ENCODE data around the gene PDIA5.
A peak's percentile ranks its signal among the peaks of the same experiment; 100 is the strongest.

The PDIA5 gene

DNA sequence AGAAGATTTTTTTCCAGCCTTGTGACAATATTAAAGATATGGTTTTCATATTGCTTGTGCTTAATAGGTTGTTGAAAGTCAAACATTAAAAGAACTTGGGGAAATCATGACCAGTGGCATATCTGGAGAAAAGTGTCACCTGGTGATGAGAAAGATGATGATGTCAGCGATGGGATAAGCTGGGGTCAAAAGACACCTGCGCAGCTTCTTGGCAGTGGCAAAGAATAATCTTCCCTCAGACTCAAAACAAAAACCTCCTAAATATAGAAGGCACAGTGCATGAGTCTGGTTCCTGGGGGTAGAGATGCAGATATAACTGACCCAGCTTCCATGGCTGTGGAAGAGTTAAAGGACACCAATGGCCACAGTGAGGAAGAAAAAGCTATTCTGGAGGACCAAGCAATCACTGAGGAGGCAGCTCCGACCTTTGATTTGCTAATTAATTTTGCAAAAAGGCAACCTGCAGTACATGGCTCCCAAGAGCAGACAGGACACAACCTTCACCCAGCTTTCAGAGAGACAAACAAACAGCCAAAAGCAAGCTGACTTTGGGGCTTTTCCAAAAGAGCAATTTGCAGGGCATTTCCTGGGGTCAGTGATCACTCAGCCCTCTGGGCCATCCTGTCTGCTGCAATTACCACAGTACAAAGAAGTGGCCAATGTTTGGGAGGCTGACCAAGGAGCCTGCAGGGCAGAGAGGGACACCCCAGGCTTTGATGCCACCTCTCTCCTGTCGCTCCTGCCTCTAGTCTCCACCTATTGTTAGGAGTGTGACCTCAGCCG lies 21.7 kb upstream of the PDIA5 start:
- no peak for DNase-seq

DNA sequence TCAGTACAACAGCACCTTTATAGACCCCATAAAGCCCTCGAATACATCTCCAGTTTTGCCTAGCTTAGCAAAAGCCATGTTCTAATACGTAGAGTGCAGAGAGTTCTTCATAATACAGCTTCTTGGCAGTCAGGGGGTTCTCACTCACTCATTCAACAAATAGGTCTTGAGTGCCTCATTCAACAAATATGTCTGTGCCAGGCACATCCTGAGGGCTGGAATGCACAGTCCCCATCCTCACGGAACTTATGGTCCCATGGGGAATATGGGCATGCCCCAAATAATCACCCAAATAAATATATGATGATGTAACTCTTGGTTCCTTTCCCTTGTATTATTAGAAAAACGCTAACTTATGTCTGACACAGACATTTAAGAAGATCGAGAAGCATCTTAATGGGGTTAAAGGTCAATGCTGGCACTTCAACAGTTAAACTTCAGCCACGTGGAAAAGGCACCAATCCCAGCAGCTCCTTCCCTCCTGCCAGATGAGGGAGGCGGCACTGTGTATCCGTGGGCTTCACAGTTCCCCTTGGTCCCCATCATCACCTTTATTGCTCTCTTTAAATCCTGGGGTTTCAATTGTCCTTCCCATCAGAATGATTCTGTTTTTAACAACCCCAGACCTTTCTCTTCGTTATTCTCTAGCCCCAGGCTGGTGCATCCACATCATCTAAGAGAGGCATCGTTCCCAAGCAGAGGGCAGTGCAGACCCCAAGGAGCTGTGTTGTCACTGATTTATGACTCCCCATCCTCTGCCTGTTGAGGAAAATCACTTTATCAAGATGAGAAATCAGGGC lies 20.4 kb upstream of the PDIA5 start:
- no peak for DNase-seq

DNA sequence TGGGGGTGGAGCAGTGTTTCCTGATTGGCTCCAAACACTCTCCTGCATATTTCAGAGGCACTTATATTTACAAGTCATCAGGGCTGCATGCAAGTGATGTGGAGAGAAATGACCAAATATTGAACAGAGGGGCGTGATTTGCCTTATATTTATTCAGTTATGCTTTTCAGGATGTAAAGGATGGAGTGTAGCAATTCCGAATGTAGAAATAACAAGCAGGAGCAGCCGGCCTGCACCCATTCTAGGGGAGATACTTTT lies 19.8 kb upstream of the PDIA5 start:
- DNase-seq, result no peak

DNA sequence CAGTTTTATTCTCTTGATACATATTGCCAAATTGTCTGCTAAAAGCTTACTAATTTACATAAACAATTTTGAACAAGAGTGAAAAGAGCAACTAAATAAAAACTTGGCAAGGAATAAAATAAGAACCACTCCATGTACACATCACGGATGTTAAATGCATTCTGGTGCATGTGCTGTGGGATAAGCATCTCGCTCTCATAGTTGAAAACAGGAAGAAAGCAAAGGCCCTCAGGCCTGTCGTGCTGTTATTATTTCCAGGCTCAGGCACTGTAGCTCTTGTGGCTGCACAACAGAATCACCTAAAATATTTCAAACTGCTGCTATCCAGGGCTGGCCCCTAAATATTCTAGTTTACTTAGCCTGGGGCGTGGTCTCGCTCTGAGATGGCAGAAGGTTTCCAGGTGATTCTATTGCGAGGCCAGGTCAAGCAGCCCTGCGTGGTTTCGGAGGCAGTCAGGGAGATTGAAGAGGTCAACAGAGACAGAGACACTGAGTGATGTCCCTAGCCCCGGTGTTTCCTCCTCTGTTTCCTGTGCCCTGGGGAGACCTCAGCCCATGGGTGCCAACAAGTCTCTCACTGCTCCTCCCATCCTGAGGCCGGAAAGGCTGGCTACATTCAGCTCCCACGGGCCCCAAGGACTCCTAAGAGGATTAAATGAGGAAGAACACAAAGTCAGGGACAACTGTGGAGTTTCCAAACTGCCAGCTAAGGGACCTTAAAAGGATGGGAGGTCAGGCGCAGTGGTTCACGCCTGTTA lies 18.2 kb upstream of the PDIA5 start:
- no peak for DNase-seq

DNA sequence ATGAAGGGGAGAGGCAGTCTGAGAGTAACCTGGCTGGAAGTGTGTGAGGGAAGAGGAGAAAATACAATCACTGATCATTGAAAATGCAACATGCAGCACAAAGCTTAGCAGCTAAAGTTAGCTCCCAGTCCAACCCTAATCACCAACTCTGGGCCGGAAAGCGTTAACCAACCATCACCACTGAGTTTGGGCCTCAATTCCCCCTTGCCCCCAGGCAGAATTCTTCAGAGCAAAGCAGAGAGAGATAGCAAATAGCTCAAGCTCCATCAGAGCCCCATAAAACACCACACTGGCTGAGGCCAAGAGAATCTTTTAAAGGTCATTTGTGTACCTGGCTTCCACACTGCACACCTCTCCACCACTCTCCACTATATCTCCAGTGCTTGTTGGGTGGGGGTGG lies 16.2 kb upstream of the PDIA5 start:
- DNase-seq, result no peak

DNA sequence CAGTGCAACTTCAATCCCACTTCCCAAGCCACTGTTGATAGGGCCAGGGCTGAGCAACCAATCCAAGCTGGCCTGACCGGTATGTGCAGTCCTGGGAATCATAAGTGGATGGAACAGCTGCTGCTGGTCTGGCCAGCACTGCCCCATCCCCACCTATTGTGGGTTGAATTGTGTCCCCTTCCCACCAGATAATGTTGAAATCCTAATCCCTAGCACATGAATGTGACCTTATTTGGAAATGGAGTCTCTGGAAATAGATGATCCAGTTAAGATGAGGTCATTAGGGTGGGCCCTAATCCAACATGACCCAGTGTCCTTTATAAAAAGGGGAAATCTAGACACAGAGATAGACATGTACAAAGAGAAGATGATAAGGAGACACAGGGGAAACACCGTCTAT lies 13.7 kb upstream of the PDIA5 start:
- peak; percentile 56 for DNase-seq

DNA sequence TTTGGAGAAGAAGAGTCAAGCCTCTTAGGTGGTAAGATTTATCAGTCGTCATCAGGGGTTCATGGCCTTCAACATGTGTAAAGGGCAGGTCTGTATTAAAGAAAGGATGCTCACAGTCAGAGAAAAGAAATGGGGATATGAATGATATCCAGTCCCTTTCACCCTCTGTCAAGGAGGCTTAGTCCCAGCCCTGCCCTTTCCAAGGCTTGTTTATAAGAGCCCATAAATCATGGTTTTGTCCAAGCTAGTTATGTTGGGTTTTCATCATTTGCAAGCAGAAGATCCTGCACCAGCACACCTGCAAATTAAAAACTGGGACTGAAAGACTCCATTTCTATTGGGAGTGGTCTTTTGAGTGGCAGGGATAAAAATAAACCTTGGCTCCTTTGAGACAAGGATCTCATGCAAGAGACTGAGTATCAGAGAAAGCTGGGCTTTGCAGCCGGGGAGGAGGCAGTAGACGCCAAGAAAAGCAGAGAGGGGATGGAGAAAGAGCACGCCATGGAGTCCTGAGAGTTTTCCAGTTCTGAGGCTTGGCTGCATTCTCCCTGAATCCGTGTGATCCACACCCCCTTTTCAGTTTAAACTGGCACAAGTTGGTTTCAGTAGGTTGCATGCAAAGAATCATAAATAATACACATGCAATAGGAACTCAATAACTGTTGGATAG lies 12.6 kb upstream of the PDIA5 start:
- no peak for DNase-seq

DNA sequence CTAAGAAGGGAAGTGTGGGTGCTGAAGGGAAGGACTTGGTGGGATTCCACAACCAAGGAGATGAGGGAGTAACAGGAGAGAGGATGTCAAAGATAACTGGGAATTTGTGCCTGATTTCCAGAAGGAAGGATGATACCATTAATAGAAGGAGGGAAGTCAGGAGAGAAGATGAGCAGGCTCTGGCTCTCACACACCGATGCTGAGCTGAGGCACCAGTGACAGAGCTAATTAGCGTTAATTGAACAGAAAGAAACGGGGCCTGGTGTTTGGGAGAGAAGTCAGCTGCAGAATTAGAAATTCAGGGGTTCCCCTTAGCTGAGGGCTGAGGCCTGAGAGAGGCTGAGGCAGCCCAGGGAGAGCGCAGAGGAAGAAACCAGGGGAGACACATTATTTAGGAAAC lies 11.9 kb upstream of the PDIA5 start:
- DNase-seq, result no peak

DNA sequence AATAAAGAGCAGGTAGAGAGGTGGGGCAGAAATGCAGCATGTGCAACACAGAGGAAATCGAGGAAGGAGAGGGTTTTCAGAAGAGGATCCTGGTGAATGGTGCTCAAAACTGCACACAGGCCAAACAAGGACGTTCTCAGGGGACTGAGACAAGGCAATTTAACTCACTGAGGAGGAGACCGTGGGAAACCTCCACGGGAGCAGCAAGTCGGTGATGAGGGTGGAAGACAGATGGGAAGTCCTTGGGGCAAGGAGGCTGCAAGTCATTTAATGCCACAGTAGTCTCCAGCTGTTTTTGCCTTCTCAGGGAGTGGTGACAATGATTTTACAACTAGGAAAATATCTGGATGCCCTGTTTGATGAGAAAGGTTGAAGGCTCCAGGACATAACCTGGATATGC lies 11.5 kb upstream of the PDIA5 start:
- DNase-seq, result no peak

DNA sequence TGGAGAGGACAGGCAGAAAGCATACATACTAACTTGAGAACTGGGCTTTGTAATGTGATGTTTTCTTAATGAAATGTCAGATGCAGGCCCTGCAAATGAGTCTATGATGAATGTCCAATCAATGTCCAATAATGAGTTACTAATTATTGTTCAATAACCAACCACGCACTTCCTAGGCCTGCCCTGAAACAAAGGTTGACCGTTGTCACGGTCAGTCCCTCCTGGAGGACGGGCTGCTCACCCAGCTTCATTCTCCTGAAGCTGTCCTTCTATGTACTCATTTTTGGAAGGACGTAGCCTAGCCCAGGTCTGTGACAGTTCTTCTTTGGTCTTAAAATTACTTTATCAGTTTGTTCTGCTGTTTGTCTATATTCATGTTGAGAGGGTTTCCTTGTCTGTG lies 8.3 kb upstream of the PDIA5 start:
- DNase-seq, result no peak

DNA sequence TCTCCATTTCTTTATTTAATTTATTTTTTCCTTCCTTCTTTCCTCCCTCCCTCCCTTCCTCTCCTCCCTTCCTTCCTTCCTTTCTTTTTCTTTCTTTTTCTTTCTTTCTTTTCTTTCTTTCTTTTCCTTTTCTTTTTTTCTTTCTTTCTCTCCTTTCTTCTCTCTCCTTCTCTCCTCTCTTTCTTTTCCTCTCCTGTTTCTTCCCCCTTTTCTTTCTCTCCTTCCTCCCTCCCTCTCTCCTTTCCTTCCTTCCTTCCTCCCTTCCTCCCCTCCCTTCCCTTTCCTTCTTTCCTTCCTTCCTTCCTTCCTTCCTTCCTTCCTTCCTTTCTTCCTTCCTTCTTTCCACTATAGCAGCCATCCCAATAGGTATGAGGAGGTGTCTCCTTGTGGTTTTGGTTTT lies 6.8 kb upstream of the PDIA5 start:
- DNase-seq, result no peak

DNA sequence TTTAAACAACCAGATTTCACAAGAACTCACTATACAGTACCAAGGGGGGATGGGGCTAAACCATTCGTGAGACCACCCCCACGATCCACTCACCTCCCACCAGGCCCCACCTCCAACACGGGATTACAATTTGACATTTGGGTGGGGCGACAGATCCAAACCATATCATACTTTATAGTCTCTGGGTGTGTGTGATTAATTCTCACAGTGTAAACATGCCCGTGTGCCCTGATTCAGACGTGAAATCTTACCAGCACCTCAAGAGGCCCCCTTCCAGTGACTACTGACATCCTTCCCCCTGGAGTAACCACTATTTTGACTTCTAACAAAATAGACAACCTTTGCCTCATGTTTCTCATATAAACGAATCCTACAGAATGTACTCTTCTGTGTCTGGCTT lies 5.0 kb upstream of the PDIA5 start:
- no peak for DNase-seq

DNA sequence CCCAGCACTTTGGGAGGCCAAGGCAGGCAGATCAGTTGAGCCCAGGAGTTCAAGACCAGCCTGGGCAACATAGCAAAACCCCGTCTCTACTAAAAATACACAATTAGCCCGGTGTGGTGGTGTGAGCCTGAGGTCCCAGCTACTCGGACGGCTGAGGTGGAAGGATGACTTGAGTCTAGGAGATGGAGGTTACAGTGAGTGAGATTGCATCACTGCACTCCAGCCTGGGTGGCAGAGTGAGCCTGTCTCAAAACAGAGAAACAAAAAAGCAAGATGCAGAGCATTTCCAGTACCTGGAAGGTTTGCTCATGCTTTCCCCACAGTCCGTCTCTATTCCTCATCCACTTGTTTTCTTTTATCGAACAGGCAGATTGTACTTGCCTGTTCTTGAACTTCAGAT lies 3.8 kb upstream of the PDIA5 start:
- DNase-seq, result no peak

DNA sequence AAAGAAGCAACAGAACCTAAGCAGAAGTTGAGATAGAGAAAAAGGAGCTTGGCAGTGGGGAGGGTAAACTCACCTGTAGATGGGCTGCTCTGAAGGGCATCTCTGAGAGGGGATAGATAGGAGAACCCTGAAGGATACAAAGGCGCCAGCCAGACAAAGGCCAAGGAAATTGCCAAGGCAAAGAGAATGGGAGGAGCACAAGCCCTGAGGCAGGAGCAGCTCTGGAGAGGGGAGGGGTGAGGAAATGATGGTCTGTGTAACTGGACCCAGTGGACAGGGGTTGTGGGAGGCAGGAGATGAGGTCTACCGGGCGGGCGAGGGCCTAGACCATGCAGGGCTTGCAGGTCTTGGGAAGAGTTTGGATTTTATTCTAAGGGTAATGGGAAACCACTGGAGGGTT lies 2.3 kb upstream of the PDIA5 start:
- DNase-seq, result no peak

DNA sequence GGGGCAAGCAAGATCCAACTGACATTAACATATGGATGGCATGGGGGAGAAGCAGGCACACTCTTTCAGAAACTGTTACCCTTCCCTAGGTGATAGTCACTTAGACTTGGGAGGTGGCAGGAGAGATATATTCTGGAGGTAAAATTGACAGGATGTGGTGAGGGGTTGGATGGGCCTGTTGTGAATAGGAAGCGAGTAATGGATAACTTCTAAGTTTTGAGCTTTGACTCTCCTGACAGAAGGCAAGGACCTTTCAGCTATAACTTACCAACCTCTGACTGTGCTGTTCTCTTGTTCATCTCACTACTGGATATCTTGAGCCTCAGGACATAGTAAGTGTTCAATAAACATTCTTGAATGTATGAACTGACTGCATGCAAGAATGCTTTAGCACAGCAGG lies 1.9 kb upstream of the PDIA5 start:
- no peak for DNase-seq

DNA sequence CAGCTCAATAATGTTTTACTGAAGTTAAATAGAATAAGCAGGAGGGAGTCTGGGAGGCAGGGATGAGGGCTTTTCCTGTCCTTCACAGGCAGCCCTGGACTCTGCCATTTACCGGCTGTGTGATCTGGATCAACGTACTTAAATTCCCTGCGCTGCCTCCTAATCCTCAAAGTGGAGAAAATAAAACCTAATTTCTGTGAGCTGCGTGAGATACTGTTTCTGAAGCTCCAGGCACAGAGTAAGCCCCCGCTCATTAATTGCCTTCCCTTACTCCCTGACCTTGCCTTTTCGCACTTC lies 278 bp upstream of the PDIA5 start:
- DNase-seq, result no peak

DNA sequence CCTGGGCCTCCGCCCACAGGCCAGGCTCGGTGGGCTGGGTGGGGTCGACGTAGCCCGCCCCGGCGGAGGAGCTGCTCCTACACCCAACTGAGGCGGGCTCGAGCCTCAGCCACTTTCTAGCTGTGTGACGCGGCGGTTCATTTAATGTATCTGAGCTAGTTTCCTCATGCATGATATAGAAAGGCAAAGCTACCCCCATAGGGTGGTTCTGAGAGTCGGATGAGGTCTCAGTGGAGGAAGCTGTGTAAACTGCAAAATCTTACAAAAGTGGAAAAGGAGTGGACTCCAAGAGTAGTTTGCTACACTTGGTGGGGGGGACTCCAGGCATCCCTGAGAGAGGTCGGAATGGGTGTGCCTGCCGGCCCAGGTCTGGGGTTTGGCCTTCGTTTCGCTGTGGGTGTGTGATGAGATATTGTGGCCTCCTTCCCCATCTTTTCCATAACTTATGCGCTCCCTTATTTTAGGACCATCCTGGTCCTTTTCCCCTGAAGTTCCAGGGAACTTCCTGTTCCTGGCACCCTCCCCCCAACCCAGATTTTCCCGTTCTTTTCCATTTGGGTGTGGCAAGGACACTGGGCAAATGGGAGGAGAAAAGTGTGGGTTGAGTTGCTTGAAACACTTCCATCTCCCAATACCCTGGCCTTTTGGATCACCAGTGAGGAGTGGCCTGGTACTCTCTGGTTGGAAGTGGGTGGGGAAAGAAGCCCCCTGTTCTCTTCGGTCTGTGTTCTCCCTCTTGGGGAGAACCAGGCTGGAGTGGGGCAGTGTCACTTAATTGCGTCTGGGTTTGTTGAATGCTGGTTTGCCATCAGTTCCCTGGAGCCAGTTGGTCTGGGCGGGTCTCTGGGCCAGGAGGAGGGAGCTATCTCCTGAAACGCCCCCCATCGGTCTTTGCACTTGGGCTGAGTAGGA lies 1.1 kb downstream of the PDIA5 start:
- DNase-seq, result peak; percentile 23

DNA sequence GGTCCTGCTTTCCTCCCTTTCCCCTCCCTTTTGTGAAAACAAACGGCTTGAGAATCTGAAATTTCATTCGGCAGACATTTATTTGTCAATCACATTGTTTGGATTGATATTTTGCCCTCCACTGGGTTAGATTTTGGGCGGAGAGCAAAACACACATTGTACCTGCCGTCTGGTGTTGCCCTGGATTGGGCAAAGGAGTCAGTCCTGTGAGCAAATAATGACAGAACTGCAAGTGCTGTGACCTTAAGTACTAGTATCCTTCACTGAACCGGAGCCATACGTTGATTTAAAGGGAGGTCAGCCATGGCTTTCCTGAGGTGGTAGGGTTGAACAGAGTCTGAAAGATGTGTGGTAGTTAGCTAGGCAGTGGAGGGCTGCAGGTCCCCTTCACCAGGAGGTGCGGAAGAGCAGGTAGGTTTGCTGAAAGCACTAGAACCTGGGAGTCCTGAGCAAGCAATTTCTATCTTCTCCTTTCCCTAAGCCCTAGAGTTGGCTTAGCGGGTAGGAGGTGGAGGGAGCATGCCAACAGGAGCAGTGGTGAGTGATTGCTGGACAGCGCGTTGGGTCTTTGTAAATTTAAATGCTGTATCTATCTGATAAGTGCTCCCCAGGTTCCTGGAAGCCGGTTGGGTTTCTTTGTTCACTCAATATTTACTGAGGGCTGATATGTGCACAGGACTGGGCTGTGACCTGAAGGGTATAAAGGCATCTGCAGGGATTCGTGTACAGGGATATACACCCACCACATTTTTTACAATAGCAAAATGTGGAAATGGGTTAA lies 2.0 kb downstream of the PDIA5 start:
- no peak for DNase-seq

DNA sequence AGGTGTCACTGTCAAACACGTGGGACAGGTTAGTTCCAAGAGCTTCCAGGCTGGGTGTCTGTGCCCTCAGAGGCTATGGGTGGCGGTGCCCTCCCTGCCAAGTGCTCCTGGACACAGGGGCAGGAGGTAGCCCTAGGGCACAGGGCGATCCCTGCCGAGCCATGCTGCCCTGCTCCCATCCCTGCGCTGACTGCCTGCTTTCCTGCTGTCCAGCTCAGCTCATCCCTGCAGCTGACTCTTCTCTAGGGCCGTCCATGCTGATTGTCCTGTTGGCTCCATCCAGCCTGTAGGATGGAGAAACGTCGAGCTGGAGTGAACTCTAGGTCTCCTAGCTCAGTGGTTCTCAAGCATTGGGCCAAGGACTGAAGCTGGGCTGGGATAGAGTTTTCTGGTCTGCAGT lies 3.7 kb downstream of the PDIA5 start:
- DNase-seq, result no peak

DNA sequence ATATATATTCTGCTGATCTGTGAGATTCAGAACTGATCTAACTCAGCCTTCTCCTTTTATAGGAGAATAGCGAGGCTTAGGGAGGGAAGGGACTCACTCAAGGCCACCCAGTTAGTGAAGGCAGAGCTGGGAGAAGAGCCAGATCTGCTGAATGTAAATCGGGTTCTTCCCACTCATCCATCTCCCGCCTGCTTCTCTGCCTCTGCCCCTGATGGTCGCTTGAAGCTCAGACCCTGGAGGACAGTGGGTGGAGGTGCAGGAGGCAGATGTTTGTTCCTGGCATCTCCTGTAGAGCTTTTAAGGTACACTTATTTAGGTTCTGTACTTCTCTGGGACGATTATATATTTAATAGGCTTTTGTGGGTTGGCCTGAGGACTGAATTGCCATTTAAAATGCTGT lies 4.3 kb downstream of the PDIA5 start:
- DNase-seq, result no peak

DNA sequence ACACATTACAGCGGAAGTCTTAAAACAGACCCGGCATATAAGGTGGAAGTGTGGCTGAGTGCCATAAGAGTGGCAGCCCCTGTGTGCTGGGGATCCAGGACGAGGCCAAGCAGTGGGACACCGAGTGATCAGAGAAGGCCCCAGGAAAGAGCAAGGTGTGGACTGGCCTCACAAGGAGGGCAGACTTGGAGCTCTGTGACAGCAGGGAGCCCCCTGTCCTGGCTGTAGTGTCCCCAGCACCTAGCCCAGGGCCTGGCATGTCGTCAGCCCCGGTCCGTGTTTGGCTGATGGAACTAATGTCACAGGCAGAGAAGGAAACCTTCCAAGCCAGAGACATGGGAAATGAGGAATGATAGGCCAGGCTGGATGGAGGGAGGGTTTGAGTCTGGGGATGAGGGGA lies 4.8 kb downstream of the PDIA5 start:
- no peak for DNase-seq

DNA sequence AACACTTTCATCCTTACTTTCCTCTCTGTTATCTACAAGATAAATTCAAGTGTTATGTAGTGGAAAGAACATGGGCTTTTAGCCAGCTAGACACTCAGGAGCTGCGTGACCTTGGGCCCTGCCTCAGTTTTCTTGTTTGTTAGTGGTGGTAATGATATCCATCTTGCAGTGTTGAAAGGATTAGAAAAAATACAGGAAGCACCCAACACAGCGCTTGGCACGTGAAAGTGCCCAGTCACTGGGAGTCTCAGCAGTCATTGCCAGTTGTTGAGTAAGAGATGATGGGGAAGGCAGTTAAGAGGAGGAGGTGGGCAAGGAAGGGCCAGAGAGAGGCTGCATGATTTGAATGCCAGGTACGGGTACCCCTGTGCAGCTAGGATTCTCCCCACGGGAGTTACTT lies 5.3 kb downstream of the PDIA5 start:
- DNase-seq, result no peak
